Neutrophil (primary cell): ENCODE results near the gene SPRING1.

Experiments used
- H3K27ac ChIP-seq: fragments of 200-600 bp; sonication (generic); 2 replicates; pipeline ENCODE4 v1.5.1; 2016; ENCODE audit warnings: mild to moderate bottlenecking, moderate library complexity
- H3K27me3 ChIP-seq: fragments of 200-600 bp; sonication (generic); 2 replicates; pipeline ENCODE4 v1.6.0; 2016; ENCODE audit warnings: mild to moderate bottlenecking
- H3K36me3 ChIP-seq: fragments of 200-600 bp; sonication (generic); 2 replicates; pipeline ENCODE4 v1.5.1; 2017
- H3K4me1 ChIP-seq, 2 experiments: fragments of 200-600 bp in 1 of 2; sonication (generic) in 1 of 2; 1 replicate in 1 of 2; 2 replicates in 1 of 2; pipeline versions ENCODE4 v1.5.1 to v1.6.1; 2013 to 2016; ENCODE audit warnings: low read depth in 1 of 2, low read length in 1 of 2, mild to moderate bottlenecking in 1 of 2, moderate library complexity in 1 of 2; ENCODE audit not compliant: control insufficient read depth in 1 of 2, insufficient read depth in 1 of 2
- H3K4me3 ChIP-seq, 2 experiments: fragments of 200-600 bp in 1 of 2; sonication (generic) in 1 of 2; 1 replicate in 1 of 2; 2 replicates in 1 of 2; pipeline ENCODE4 v1.5.1; 2013 to 2016; ENCODE audit warnings: low read depth in 1 of 2, low read length in 1 of 2, mild to moderate bottlenecking in 1 of 2, moderate library complexity in 1 of 2
- H3K9me3 ChIP-seq: fragments of 200-600 bp; sonication (generic); 2 replicates; pipeline ENCODE4 v1.5.1; 2016
- CTCF ChIP-seq: fragments of 200-600 bp; sonication (generic); IDR thresholded peaks from 2 replicates; pipeline ENCODE4 v1.5.1; 2016; ENCODE audit warnings: antibody characterized with exemption

The SPRING1 gene

GRCh38 chr12:116727891-116728290 lies 10.0 kb downstream of the SPRING1 start:
- Histone ChIP-seq H3K27me3 (no peaks in the 10 kb centered on the region), H3K4me1 (no peaks in the 10 kb centered on the region), H3K36me3 (peaks cover 8% of the 10 kb centered on the region), H3K4me3 (no peak overlapping the region), H3K27ac (no peak overlapping the region), H3K9me3 (no peaks in the 10 kb centered on the region)
- TF ChIP-seq CTCF: no peak

GRCh38 chr12:116727261-116727660 lies 10.6 kb downstream of the SPRING1 start:
- no peak overlapping the region for H3K4me3 ChIP-seq
- H3K9me3 ChIP-seq: no peaks in the 10 kb centered on the region
- H3K27me3 ChIP-seq: no peaks in the 10 kb centered on the region
- no peaks in the 10 kb centered on the region for H3K4me1 ChIP-seq
- H3K27ac ChIP-seq: no peak overlapping the region
- H3K36me3 ChIP-seq: peaks cover 14% of the 10 kb centered on the region
- TF ChIP-seq CTCF: no peak

- no peak for TF ChIP-seq CTCF
- Histone ChIP-seq H3K4me1 (no peaks in the 10 kb centered on the region), H3K27me3 (no peaks in the 10 kb centered on the region), H3K4me3 (no peak overlapping the region), H3K9me3 (no peaks in the 10 kb centered on the region), H3K36me3 (peaks cover 20% of the 10 kb centered on the region), H3K27ac (no peak overlapping the region)
Measured at GRCh38 chr12:116726694-116727093, 11.2 kb downstream of the SPRING1 start.

GRCh38 chr12:116722245-116722644 lies 15.6 kb downstream of the SPRING1 start:
- no peak overlapping the region for H3K27ac ChIP-seq
- H3K36me3 ChIP-seq: peaks cover 49% of the 10 kb centered on the region
- no peak overlapping the region for H3K4me3 ChIP-seq
- no peaks in the 10 kb centered on the region for H3K9me3 ChIP-seq
- TF ChIP-seq CTCF: no peak
- H3K27me3 ChIP-seq: no peaks in the 10 kb centered on the region
- H3K4me1 ChIP-seq: no peaks in the 10 kb centered on the region

- no peaks in the 10 kb centered on the region for H3K4me1 ChIP-seq
- H3K27ac ChIP-seq: no peak overlapping the region
- no peak overlapping the region for H3K4me3 ChIP-seq
- TF ChIP-seq CTCF: no peak
- H3K9me3 ChIP-seq: no peaks in the 10 kb centered on the region
- H3K27me3 ChIP-seq: no peaks in the 10 kb centered on the region
- peaks cover 72% of the 10 kb centered on the region for H3K36me3 ChIP-seq
Measured at GRCh38 chr12:116719731-116720528, 17.9 kb downstream of the SPRING1 start.
